HL-60/S4 (cell line): ENCODE data around the gene ADD1.

ENCODE experiments used
- in situ Hi-C: fragments of 300-500 bp; cut with MboI; formaldehyde crosslinking; loops from 2 replicates; pipeline ENCODE4 v1.14.3; 2022; ENCODE audit warnings: low sequenced_read_pairs

ADD1 gene

DNA sequence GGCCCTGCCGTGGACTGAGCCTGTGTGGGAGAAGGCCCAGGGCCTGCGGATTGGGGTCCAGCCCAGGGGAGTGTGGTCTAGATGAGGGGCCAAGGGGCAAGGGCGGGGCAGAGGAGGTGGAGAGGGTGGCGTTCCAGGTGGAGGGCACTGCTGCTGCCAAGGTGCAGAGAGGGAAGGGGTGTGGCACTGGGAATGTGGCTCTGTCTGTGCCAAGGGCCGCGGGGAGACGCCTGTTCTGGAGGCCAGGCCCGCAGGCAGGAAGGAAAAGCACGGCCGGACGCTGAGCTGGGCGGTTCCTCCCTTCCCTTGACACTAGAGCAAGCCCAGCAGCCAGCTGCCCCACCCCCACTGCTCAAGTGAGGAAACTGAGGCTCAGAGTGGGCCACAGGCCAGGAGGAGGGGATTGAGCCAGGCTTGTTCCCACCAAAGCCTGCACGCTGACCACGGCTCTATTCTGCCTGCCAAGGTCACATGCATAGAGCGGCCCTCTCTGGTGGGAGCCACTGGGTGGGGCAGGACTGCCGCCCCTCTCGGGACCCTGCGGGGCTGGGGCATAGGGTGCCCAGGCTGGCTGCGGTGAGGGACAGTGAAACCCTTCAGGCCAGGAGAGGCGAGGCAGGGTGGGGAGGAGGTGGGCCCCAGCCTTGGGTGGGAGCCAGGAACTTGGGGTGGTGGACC is 37.8 kb upstream of the ADD1 start:
- in situ Hi-C loops: no loop called here

DNA sequence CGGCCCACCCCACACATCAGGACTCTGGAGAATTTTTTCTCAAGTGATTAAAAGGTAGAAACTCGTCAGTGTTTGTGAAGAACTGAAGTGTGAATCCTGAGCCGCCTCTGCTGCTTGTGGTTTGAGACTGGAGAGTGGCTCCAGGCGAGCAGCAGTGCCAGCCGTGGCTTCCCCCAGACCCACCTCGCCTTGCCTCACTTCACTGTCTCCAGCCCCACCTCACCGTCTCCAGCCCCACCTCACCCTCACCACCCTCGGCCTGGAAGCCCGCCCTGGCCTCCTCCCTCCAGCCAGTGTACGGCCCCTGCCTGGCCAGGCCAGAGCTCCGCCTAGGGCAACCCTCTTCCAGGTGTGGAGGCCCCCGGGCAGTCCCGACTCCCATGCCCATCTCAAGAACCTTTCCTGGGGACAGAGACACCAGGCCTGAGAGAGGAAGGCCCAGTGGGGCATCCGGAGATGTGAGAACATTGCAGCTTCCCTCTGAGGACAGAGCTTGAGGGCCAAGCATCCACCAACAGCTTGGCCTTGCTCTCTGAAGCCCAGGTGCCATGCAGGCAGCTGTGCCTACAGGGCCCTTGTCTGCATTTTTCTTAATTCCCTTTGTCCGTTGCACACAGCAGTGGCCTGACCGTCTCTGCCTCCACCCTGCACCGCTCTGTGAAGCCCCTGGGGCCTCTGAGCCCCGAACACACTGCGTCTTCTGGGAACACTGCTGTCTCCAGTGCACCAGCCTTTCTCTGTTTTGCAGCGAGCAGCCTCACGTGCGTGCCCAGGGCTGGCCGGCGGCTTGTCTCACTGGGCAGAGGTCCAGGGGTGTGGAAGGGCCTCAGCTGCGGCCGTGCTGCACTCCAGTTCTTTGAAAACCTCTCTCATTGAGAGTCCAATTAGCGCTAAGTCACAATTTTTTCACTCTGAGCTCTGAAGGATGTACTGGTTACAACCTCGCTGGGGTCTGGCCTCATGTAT is 37.0 kb upstream of the ADD1 start:
- in situ Hi-C loops: no loop called here

DNA sequence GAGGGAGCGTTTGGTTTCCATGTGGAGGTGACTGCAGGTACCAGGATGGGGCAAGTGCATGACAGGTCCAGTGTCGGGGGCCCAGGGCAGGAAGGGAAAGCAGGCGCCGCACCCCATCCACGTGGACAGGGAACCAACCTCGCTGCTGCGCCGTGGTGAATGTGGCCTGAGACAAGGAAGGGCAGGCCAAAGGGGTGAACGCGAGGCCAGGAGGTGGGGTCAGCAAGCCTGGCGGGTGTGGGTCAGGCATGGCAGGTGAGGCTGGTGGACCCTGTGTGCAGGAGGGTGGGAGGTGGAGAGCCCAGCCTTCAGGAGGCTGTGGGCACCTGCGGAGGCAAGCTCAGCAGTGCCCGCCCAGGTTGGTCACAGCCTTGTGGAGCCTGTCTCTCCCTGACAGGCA is 36.1 kb upstream of the ADD1 start:
- in situ Hi-C loops: no loop called here

DNA sequence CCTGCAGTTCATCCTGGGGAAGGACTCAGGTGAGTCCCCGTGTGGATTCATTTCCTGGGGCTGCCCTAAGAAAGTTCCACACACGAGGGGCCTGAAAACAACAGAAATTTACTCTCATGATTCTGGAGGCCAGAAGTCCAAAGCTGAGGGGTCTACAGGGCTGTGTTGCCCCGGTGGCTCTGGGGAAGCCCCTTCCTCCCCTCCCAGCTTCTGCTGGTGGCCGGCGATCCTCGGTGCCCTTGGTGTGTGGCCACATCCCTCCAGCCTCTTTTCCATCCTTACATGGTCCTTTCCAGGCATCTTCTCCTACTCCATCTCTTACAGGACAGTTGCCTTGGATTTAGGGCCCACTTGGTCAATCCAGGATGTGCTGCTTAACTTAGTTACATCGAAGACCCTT is 35.6 kb upstream of the ADD1 start:
- in situ Hi-C loops: no loop called here

DNA sequence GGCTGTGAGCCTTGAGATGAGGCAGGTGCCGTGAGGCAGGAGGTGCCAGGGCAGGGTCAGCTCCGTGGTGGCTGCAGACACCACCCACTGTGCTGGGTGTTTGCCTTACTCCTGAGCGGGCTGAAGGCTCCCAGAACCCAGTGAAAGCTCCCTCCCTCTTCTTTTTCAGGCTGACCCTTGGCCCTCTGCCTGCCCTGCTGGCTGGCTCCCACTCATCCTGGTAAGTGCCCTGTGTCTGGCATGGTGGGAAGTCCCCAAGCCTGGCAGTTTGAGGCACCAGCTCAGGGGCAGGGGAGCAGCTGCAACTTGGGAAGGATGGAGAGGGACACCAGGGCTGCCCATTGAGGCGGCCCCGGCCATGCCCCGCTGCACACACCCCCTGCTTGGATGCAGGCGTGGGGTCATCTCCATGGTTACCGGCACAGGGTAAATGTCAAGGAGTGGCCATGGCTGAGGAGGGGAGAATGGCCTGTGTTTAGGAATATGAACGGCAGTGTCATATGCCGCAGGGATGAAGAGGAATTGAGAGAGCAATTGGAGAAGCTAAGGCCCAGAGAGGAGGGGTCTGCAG is 33.9 kb upstream of the ADD1 start:
- in situ Hi-C loops: no loop called here

DNA sequence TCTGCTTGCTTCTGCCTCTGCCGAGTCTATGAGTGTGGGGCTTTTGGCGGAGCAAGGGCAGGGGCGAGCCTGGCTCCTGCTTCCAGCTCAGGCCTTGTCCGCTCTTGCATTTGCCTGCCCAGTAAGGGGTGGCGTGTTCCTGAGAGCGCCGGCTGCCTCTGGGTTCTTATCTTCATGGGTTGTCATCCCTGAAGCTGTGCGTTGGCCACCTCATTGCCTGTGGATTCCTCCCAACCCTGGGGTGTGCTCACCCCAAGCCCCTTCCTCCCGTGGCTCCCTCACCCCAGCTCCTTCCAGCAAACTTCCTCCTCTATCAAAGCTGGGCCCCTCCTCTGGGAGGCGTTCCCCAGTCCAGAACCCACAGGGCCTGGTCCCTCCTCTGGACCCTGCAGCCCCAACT is 33.3 kb upstream of the ADD1 start:
- in situ Hi-C loops: no loop called here

DNA sequence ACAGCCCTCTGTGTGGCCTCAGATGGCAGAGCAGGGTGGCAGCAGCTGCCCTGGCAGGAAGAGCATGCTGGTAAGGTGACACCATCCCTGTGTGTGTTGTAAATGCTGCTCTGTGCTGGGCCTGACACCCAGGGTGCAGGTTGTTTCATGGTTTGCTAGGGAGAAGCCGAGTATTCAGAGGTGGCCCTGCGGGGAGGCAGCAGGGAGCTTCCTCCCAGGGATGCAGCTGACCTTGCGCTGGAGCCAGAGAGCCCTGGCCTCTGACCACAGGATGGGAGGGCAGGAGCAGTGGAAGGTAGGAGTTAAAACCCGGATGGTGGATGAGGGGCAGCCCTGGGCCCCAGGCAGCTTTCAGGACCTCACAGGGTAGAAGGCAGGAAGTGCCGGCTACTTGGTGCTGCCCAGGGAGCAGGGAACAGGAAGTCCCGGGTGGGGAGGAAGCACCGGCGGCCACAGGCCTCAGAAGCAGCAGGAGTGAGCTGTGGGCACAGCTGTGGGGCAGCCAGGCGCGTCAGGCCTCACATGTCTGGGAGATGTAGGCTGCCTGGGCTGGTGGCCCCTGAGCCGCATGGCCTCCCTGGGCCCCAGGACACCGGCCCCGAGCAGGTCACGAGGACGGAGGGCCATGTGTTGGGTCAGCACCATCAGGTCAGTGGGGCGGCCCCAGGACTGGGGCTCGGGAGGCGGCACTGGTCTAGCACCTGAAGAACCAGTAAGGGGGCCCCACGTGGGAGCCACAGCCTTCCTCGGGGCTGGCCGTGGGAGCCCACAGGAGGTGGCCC is 31.6 kb upstream of the ADD1 start:
- in situ Hi-C loops: no loop called here

DNA sequence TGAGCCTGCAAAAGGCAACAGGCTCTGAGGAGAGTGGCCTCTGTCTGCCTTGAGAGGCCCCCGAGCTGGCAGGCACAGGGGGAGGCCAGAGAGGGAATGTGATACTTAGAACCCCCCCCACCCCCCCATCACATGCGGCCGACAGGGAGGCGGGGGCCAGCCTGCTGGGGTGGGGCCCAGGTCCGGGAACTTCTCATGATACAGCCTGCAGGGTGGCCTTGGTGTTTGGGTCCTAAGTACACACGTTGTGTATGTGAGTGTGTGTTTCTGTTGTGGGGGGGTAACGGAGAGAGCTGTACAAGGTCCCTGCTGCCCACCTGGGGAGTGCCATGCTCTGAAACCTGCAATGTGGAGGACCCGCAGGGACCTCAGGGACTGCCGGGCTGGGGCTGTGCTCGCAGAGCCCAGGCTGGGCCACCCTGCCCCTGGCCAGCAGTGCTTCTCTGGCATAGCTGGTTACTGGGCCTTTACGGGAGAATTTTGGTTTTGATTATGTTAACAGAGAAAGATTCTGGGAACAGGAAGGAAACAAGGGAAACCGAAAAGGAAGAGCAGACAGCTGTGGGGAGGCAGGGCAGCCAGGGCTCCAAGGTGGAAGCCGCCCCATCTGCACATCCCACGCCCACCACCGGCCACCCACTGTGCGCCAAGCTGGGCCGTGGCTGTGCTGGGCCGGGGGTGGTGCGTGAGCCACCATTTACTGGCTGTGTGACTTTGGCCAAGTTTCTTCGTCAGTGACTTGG is 30.9 kb upstream of the ADD1 start:
- in situ Hi-C loops: no loop called here

DNA sequence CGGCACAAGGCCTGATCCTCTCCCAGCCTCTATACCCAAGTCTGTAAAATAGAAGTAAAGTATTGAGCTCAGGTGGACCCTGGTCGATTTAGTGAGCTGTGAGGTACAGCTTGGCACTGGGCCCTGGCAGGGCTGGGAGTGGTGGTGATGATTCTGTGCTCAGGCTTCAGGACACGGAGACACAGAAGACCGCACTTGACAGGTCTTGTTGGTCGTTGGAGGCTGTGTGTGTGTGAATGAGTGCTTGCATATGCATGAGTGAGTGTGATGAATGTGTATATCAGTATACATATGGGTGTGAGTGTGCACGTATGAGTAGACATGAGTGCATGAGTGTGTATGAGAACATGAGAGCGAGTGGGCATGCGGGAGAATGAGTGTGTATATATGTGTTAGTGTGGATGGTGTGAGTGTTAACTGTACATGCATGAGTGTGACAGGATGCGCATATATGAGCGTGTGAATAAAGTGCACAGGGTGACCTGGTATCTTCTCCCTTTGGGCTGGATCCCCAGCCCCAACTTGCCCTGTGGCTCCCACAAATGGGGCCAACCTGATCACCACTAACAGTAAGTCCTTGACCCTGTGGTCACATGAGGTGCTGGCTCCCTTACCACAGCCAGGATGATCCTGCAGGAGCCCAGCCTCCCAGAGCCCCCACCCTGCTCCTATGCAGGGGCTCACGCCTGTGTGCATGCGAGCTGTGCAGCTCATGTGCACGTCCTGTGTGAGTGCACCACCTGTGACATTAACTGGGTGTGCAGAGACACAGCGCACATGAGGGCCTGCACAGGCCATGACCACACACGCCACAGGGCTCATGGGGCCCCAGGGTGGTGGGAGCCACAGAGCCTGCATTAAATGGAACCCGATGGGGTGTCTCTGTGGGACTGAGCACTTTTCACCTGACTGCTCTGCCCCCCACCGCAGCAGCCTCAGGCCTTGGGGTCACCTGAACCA is 29.9 kb upstream of the ADD1 start:
- in situ Hi-C loops: no loop called here

DNA sequence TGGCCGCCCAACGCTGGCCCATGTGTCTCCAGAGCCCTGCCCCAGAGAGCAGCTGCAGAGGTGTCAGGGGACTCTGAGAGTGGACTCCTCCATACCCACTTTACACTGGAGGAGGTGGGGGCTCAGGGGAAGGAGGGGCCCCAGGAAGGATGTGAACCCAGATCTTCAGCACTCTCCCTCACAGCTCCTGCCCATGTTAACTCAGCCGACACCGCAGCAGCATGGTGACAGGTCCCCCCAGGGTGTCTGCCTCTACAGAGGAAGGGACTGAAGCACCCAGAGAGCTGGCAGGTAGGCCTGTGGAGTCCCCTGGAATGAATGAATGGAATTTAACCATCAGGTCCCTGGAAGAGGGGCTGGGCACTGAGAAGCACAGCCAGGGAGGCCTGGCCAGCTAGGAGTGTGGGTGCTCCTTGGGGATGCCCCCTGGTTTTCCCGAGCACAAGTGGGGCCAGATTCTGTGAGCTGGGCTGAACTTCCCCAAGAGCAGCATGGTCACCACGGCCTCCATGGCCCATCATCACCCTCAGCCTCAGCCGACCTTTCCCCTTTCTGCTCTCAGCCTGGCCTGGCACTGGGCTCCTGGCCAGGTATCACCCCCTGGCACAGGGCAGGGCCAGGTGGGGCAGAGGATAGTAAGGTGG is 28.9 kb upstream of the ADD1 start:
- in situ Hi-C loops: no loop called here

DNA sequence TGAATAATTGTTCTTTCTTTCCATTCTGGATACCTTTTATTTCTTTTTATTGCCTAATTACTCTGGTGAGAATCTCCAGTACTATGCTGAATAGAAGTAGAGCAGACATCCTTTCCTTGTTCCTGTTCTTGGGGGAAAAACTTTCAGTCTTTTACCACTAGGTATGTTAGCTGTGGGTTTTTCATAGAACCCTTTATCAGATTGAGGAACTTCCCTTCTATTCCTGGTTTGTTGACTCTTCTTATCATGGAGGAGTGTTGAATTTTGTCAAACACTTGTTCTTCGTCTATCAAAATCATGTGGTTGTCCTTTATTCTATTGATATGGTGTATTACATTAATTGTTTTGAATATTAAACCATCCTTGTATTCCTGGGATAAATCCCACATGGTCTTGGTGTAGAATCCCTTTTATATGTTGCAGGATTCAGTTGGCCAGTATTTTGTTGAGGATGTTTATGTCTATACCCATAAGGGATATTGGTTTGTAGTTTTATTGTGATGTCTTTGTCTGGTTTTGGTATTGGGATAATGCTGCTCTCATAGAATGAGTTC is 27.2 kb upstream of the ADD1 start:
- in situ Hi-C loops: no loop called here

DNA sequence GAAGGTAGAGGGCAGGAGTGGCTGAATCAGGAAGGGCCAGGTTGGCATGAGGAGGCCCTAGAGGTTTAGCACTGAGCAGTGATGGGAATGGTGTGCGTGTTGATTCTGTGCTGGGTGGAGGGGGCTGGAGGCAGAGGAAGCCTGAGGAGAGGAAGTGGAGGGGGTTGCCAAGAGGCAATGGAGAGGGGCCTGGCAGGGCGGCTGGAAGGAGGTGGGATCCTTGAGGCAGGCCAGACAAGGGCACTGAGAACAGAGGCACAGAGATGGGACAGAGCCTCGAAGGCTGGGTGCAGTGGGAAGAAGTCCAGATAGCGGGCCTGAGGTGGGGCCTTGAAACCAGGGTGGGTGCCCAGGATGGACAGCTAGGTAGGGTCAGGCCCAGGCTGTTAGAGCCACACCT is 26.5 kb upstream of the ADD1 start:
- in situ Hi-C loops: no loop called here

DNA sequence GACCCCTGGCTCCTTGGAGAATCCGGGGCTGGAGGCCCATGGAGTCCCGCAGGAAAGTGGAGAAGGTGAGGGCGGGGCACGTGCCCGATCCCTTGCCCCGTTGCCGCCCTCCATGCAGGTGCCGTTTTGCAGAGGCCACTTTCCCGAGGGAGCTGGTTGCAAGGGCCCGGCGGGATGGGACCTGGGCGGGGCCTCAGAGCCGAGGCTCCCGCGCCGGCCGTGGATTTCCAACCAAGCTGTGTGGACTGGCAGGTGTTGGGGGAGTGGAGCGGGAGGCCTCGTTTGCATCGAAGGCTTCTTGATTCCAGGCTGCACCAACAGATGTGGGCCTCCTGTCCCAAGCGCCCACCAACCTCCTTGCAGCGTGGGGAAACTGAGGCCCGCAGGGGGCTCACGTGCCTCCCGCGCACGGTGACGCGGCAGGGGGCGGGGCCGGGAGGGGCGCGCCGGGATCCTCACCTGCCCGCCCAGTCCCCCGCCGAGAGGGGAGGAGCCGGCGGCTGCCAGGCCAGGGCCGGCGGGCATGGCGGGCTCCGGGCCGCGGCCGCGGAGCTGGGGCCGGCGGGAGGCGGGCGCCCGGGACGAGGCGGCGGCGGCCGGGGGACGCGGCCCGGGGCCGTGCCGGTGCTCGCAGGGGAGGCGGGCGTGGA is 25.8 kb upstream of the ADD1 start:
- in situ Hi-C loops: no loop called here

DNA sequence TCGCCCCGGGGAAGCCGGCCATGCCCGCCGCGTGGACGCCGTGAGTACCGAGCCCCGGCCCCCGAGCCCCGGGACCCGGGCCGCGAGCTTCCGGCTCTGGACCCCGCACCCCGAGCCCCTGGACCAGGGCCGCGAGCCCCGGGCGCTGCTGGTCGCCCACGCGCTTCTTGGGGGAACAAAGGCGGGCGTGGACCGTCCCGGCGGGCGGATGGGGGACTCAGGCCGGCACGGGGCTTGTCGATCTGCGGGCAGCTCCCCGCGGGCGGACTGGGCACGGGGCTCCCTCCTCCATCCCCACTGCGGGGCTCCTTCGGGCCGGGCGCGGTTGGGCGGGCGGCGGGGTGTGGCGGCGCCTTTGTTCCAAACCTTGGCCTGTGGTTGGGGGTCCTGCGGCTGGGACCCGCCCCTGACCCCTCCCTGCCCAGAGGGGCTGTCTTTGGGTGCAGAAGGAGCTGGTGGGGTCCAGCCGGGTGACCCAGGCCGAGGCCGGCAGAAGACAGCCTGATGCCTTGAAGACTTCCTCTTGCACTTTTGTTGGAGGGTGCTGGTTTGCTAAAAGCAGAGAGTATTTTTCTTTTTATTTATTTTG is 25.2 kb upstream of the ADD1 start:
- in situ Hi-C loops: no loop called here

DNA sequence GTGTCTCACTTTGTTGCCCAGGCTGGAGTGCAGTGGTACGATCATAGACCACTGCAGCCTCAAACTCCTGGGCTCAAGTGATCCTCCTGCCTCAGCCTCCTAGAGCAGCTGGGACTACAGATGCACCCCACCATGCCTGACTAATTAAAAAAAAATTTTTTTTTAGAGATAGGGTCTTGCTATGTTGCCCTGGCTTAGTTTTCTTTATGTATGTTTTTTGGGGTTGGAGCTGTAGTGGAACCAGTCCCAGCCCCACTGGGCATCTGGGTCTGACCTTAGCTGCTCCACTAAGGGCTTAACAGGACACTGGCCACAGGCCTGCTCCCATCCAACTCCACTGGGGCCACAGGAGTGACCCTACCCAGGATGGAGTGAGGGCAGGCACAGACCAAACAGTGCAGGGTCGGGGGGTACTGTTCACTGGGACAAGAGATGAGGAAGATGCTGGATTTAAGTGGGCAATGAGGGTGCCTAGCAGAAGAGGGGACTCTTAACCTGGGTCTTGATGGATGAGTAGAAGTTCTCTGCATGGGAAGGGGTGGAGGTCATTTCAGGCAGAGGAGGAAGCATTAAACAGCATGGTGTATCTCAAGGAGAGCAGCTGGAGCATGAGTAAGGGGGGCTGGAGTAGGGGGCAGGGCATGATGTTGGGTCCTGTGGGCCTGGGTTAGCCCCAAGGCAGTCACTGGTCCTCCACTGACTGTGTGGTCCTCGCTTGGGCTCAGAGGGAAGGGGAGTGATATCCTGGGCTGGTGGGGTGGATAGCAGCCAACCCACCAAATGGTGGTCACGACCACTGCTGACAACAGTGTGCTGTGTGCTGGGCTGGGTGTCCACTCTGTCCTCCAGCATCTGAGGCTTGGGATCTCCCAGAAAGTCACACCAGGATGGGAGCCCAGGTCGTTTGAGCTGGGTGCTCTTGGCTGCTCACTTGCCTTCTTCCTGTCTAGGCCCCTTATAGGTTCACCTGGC is 24.1 kb upstream of the ADD1 start:
- in situ Hi-C loops: no loop called here

DNA sequence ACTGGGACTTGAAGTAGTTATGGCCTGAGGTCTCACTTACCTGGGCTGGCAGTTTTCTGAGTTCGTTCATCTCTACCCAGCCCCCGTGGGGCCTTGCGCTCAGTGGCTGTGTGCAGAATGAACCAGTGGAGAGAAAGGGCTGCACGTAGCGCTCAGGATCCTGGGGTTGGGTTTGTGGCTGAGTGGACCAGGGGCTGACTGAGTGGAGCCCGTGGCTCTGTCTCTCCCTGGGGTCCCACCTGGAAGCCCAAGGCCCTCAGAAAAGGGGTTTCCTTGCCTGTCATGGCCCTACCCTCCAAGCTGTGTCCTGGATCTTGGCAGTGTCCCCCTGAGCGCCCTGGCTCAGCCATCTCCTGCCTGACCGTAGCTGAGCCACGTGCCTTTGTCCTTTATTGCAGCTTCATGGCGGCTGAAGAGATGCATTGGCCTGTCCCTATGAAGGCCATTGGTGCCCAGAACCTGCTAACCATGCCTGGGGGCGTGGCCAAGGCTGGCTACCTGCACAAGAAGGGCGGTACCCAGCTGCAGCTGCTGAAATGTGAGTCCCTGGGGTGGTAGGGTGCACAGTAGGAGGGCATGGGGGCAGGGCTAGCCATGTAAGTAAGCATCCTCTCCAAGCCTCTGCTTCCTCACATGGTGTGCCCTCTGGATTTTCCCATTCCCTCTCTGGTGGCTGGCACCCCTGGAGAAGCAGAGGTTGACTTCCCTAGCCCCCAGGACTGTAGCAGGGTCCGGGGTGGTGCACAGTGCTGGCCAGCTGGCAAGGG is 23.2 kb upstream of the ADD1 start:
- in situ Hi-C loops: no loop called here
